Bone marrow (tissue), 2 donors: ENCODE results near the gene RAB3C.
"Not testable (repeated sequence)": the region's sequence is repeated elsewhere in the genome, so short reads cannot be mapped to it uniquely, and the experiment has no call there.

ENCODE experiments used
- DNase-seq, 2 donors: peaks; one replicate each; lab custom pipeline; 2025; lab: John Stamatoyannopoulos, UW

The RAB3C gene

GRCh38 chr5:58602889-58603288 is 20.0 kb downstream of the RAB3C start:
- DNase-seq: not testable (repeated sequence)

- DNase-seq: no peak
Measured at GRCh38 chr5:58606064-58606463, 23.2 kb downstream of the RAB3C start.

GRCh38 chr5:58615972-58616371 is 33.1 kb downstream of the RAB3C start:
- no peak for DNase-seq

- no peak for DNase-seq
Measured at GRCh38 chr5:58617241-58617640, 34.4 kb downstream of the RAB3C start.

- DNase-seq: no peak
Measured at GRCh38 chr5:58620336-58620735, 37.5 kb downstream of the RAB3C start.

GRCh38 chr5:58622936-58623871 is 40.3 kb downstream of the RAB3C start:
- DNase-seq: no peak

- no peak for DNase-seq
Measured at GRCh38 chr5:58628626-58629025, 45.8 kb downstream of the RAB3C start.

- no peak for DNase-seq
Measured at GRCh38 chr5:58629271-58630159, 46.6 kb downstream of the RAB3C start.

GRCh38 chr5:58631895-58632294 is 49.0 kb downstream of the RAB3C start:
- DNase-seq: no peak

- no peak for DNase-seq
Measured at GRCh38 chr5:58635416-58635815, 52.5 kb downstream of the RAB3C start.

GRCh38 chr5:58640011-58640410 is 57.1 kb downstream of the RAB3C start:
- no peak for DNase-seq

GRCh38 chr5:58641533-58641932 is 58.7 kb downstream of the RAB3C start:
- DNase-seq: no peak

- DNase-seq: no peak
Measured at GRCh38 chr5:58648846-58649245, 66.0 kb downstream of the RAB3C start.

GRCh38 chr5:58649716-58650115 is 66.8 kb downstream of the RAB3C start:
- DNase-seq: no peak

GRCh38 chr5:58653521-58653920 is 70.6 kb downstream of the RAB3C start:
- no peak for DNase-seq

- DNase-seq: no peak
Measured at GRCh38 chr5:58666141-58666540, 83.3 kb downstream of the RAB3C start.

GRCh38 chr5:58666598-58667581 is 84.0 kb downstream of the RAB3C start:
- no peak for DNase-seq

- DNase-seq: no peak
Measured at GRCh38 chr5:58670582-58670981, 87.7 kb downstream of the RAB3C start.

- DNase-seq: no peak
Measured at GRCh38 chr5:58671155-58671554, 88.3 kb downstream of the RAB3C start.

- DNase-seq: no peak
Measured at GRCh38 chr5:58672521-58672920, 89.6 kb downstream of the RAB3C start.

GRCh38 chr5:58674070-58674469 is 91.2 kb downstream of the RAB3C start:
- DNase-seq: no peak

GRCh38 chr5:58674711-58675110 is 91.8 kb downstream of the RAB3C start:
- no peak for DNase-seq
